ENCODE results near the gene OTUB2.

Gene OTUB2

DNA sequence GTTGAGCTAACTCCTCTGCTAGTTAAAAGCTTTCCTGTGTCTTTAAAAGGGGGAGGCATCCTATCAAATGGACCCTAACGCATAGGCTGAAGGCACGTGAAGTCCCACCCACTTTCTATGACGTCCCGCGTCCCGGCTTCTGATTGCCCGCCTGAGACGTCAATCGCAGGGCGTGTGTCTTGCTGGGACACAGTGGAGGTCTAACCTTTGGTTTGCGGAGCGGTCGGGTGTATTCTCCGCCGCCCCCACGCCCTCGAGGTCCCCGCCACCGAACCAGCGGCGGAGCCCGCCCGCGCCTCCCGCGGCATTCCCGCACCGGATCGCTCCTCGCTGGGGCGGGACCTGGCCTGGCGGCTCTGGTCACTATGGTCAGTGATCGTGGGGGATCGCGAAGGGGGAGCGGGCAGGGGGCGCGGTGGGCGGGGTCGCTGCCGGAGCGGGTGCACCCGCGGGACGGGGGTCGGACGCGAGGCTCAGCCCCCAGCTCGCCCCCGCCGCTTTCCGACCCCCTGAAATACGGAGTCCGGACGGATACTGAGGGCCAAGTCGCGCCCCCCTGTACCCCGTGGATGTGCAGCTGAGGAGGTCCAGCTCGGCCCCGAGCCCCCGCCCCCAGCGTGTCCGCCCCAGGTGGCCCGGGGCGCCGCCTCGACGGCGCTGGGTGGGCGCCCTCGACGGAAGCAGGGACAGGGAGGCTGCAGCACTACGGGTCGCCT, at the start of gene OTUB2:
Gene OTUB2, plus strand, starts transcription at position 168 of the 716 bp plus-strand sequence. Its CDS starts 198 bp downstream, at position 366.
- H3K9ac ChIP-seq (ENCODE audit: low read length), result peak within 1 kb of the TSS; percentile 62

DNA sequence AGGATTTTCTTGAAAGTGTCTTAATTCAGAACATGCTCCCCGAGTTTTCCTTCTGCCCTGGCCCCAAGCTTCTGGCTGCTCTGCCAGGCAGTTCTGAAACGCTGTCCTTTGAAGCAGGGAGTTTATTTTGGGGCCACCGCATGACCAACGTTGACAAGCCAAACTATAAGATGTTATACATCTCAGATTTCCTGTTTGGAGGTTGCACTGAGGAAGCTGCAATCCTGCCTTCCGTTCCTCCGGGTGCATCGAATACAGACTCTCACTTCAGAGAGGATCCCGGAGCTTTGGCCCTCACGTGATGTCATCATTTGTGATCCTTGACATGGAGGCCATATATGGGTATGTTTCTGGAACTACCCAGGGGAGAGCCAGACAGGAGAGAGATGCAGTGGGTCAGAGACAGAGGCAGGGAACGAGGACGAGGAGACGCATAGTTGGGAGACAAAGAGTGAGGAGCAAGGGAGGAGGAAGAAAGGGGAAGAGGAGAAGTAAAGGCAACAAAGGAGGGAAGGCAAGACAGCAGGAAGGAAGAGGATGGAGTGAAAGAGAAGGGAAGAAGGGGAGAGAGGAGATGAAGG, 49.6 kb upstream of the OTUB2 start, which contains the start of gene ASB2:
Gene ASB2, minus strand, starts transcription at position 94 of the 581 bp plus-strand sequence. CDS start 12,031 bp downstream, outside the sequence.
- Histone ChIP-seq H3K27ac (ENCODE audit: low read depth, low read length, poor library complexity, severe bottlenecking) (peak within 1 kb of the TSS; percentile 100), H3K79me2 (ENCODE audit: insufficient read depth, low read length) (no peaks in the 10 kb centered on the region), H3K4me2 (ENCODE audit: low read length) (peak within 1 kb of the TSS; percentile 70), H3K4me3 (ENCODE audit: low read depth, low read length, poor library complexity, severe bottlenecking) (peak within 1 kb of the TSS; percentile 50), H2AFZ (ENCODE audit: low read length) (no peak within 1 kb of the TSS), H3K9me3 (ENCODE audit: low read length) (no peaks in the 10 kb centered on the region; the same call in 1 of the 2 replicates), H3K9me2 (ENCODE audit: low read depth, low read length) (no peaks in the 10 kb centered on the region), H3K27me3 (ENCODE audit: insufficient read depth, low read length) (no peaks in the 10 kb centered on the region), H3F3A (ENCODE audit: insufficient read depth, low read length) (peaks cover 18% of the 10 kb centered on the region; the same call in 1 of the 2 replicates), H3K9ac (ENCODE audit: low read length) (peak within 1 kb of the TSS; percentile 84), H3K4me1 (ENCODE audit: insufficient read depth, low read length, severe bottlenecking) (peaks cover 96% of the 10 kb centered on the region), H4K20me1 (ENCODE audit: insufficient read depth, low read length) (no peaks in the 10 kb centered on the region), H3K36me3 (ENCODE audit: insufficient read depth, low read length) (no peaks in the 10 kb centered on the region)
- TF ChIP-seq EZH2 (IDR thresholded peaks at IDR 0.05; ENCODE audit: borderline replicate concordance, low read length), result no peak
- TF ChIP-seq, protein P1, sequence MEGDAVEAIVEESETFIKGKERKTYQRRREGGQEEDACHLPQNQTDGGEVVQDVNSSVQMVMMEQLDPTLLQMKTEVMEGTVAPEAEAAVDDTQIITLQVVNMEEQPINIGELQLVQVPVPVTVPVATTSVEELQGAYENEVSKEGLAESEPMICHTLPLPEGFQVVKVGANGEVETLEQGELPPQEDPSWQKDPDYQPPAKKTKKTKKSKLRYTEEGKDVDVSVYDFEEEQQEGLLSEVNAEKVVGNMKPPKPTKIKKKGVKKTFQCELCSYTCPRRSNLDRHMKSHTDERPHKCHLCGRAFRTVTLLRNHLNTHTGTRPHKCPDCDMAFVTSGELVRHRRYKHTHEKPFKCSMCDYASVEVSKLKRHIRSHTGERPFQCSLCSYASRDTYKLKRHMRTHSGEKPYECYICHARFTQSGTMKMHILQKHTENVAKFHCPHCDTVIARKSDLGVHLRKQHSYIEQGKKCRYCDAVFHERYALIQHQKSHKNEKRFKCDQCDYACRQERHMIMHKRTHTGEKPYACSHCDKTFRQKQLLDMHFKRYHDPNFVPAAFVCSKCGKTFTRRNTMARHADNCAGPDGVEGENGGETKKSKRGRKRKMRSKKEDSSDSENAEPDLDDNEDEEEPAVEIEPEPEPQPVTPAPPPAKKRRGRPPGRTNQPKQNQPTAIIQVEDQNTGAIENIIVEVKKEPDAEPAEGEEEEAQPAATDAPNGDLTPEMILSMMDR (IDR thresholded peaks at IDR 0.05; ENCODE audit: low read length), result no peak

More for the DNA sequence above, at the start of gene OTUB2:
- H3F3A ChIP-seq (ENCODE audit: insufficient read depth, low read length), result no peaks in the 10 kb centered on the region
- H3K9me3 ChIP-seq (ENCODE audit: low read length), result no peaks in the 10 kb centered on the region
- no peaks in the 10 kb centered on the region for H4K20me1 ChIP-seq (ENCODE audit: insufficient read depth, low read length)
- peak within 1 kb of the TSS; percentile 66 for H3K4me3 ChIP-seq (ENCODE audit: low read depth, low read length, poor library complexity, severe bottlenecking)
- H3K4me1 ChIP-seq (ENCODE audit: insufficient read depth, low read length, severe bottlenecking), result peaks cover 11% of the 10 kb centered on the region
- TF ChIP-seq EZH2 (IDR thresholded peaks at IDR 0.05; ENCODE audit: borderline replicate concordance, low read length), result no peak
- no peak within 1 kb of the TSS for H3K27ac ChIP-seq (ENCODE audit: low read depth, low read length, poor library complexity, severe bottlenecking)
- no peaks in the 10 kb centered on the region for H3K79me2 ChIP-seq (ENCODE audit: insufficient read depth, low read length)
- H3K9me2 ChIP-seq (ENCODE audit: low read depth, low read length), result no peaks in the 10 kb centered on the region
- H3K36me3 ChIP-seq (ENCODE audit: insufficient read depth, low read length), result no peaks in the 10 kb centered on the region
- H3K4me2 ChIP-seq (ENCODE audit: low read length), result peak within 1 kb of the TSS; percentile 66
- no peaks in the 10 kb centered on the region for H3K27me3 ChIP-seq (ENCODE audit: insufficient read depth, low read length)
- H2AFZ ChIP-seq (ENCODE audit: low read length), result peak within 1 kb of the TSS; percentile 61; the same call in 1 of the 2 replicates

DNA sequence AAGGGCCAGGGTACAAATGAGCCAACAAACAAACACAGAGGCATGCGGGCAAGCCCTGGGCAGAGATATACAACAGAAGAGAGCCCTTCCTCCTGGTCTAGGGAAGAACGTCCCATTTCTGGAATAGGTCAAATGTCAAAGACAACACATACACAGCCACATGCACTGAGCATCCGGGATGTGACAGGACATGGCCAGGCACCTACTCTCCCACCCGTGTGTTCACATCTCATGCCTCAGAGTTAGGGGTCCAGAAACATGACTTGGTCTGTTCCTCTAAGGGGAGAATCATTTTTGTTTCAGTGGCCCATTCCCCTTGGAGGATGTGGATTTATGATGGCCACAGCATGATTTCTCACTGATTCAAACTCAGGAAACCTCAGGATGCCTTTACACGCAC, 49.0 kb upstream of the OTUB2 start:
- Histone ChIP-seq H3K4me2 (ENCODE audit: low read length) (peak overlapping the region; percentile 70), H3K27ac (ENCODE audit: low read depth, low read length, poor library complexity, severe bottlenecking) (peak overlapping the region; percentile 100), H3K79me2 (ENCODE audit: insufficient read depth, low read length) (no peaks in the 10 kb centered on the region), H3K27me3 (ENCODE audit: insufficient read depth, low read length) (no peaks in the 10 kb centered on the region), H4K20me1 (ENCODE audit: insufficient read depth, low read length) (no peaks in the 10 kb centered on the region), H3F3A (ENCODE audit: insufficient read depth, low read length) (peaks cover 18% of the 10 kb centered on the region; the same call in 1 of the 2 replicates), H3K4me3 (ENCODE audit: low read depth, low read length, poor library complexity, severe bottlenecking) (peak overlapping the region; percentile 50), H3K9ac (ENCODE audit: low read length) (peak overlapping the region; percentile 84), H2AFZ (ENCODE audit: low read length) (no peak overlapping the region), H3K9me2 (ENCODE audit: low read depth, low read length) (no peaks in the 10 kb centered on the region), H3K9me3 (ENCODE audit: low read length) (no peaks in the 10 kb centered on the region; the same call in 1 of the 2 replicates), H3K4me1 (ENCODE audit: insufficient read depth, low read length, severe bottlenecking) (peaks cover 95% of the 10 kb centered on the region), H3K36me3 (ENCODE audit: insufficient read depth, low read length) (no peaks in the 10 kb centered on the region)
- TF ChIP-seq, protein P1 (IDR thresholded peaks at IDR 0.05; ENCODE audit: low read length), result no peak
- no peak for TF ChIP-seq EZH2 (IDR thresholded peaks at IDR 0.05; ENCODE audit: borderline replicate concordance, low read length)
